ENCODE measurements around the gene PCNX2. TPM values are rescaled to one million over a fixed set of nuclear protein-coding genes. Genes with fewer than 3 reads are reported as not detected.

PCNX2 gene
- total RNA-seq, 1 experiment from 2014 or later: 15.3 TPM

GRCh38 chr1:233086961-233087881, 208.3 kb downstream of the PCNX2 start:
- TF ChIP-seq ZFX (IDR thresholded peaks at IDR 0.05): no peak
- TF ChIP-seq, protein P1, sequence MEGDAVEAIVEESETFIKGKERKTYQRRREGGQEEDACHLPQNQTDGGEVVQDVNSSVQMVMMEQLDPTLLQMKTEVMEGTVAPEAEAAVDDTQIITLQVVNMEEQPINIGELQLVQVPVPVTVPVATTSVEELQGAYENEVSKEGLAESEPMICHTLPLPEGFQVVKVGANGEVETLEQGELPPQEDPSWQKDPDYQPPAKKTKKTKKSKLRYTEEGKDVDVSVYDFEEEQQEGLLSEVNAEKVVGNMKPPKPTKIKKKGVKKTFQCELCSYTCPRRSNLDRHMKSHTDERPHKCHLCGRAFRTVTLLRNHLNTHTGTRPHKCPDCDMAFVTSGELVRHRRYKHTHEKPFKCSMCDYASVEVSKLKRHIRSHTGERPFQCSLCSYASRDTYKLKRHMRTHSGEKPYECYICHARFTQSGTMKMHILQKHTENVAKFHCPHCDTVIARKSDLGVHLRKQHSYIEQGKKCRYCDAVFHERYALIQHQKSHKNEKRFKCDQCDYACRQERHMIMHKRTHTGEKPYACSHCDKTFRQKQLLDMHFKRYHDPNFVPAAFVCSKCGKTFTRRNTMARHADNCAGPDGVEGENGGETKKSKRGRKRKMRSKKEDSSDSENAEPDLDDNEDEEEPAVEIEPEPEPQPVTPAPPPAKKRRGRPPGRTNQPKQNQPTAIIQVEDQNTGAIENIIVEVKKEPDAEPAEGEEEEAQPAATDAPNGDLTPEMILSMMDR (IDR thresholded peaks at IDR 0.05 in 2 of 3, conservative IDR thresholded peaks at IDR 0.05 in 1 of 3; ENCODE audit: borderline replicate concordance in 1 of 3, insufficient read depth in 1 of 3, low read depth in 2 of 3, low read length in 2 of 3): no peak
- no peak for TF ChIP-seq ZNF274 (IDR thresholded peaks at IDR 0.05; ENCODE audit: low read depth, low read length)
- TF ChIP-seq EZH2 (IDR thresholded peaks at IDR 0.05): no peak
- TF ChIP-seq, protein P2, sequence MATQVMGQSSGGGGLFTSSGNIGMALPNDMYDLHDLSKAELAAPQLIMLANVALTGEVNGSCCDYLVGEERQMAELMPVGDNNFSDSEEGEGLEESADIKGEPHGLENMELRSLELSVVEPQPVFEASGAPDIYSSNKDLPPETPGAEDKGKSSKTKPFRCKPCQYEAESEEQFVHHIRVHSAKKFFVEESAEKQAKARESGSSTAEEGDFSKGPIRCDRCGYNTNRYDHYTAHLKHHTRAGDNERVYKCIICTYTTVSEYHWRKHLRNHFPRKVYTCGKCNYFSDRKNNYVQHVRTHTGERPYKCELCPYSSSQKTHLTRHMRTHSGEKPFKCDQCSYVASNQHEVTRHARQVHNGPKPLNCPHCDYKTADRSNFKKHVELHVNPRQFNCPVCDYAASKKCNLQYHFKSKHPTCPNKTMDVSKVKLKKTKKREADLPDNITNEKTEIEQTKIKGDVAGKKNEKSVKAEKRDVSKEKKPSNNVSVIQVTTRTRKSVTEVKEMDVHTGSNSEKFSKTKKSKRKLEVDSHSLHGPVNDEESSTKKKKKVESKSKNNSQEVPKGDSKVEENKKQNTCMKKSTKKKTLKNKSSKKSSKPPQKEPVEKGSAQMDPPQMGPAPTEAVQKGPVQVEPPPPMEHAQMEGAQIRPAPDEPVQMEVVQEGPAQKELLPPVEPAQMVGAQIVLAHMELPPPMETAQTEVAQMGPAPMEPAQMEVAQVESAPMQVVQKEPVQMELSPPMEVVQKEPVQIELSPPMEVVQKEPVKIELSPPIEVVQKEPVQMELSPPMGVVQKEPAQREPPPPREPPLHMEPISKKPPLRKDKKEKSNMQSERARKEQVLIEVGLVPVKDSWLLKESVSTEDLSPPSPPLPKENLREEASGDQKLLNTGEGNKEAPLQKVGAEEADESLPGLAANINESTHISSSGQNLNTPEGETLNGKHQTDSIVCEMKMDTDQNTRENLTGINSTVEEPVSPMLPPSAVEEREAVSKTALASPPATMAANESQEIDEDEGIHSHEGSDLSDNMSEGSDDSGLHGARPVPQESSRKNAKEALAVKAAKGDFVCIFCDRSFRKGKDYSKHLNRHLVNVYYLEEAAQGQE (IDR thresholded peaks at IDR 0.05; ENCODE audit: low read depth): no peak
- no peak for TF ChIP-seq JUND (IDR thresholded peaks at IDR 0.05)
- no peak for TF ChIP-seq TCF7L2 (IDR thresholded peaks at IDR 0.05; ENCODE audit: borderline replicate concordance, extremely low read depth, insufficient read depth, insufficient read length)
- TF ChIP-seq POLR2A (IDR thresholded peaks at IDR 0.05; ENCODE audit: borderline replicate concordance, extremely low read depth, insufficient read depth, insufficient read length): no peak
- TF ChIP-seq ZBTB33 (IDR thresholded peaks at IDR 0.05; ENCODE audit: extremely low read depth, insufficient replicate concordance, low read length): no peak
- no peak for TF ChIP-seq EGR1 (IDR thresholded peaks at IDR 0.05; ENCODE audit: low read depth)
- TF ChIP-seq FOSL1 (IDR thresholded peaks at IDR 0.05; ENCODE audit: low read depth): no peak
- no peak for TF ChIP-seq CEBPB (IDR thresholded peaks at IDR 0.05; ENCODE audit: low read depth)
- no peak for TF ChIP-seq EZH2phosphoT487 (IDR thresholded peaks at IDR 0.05; ENCODE audit: borderline replicate concordance)
- no peak for TF ChIP-seq ELF1 (IDR thresholded peaks at IDR 0.05; ENCODE audit: borderline replicate concordance, low read depth)
- no peak for TF ChIP-seq CBX3 (IDR thresholded peaks at IDR 0.05; ENCODE audit: low read depth)
- no peak for TF ChIP-seq POLR2AphosphoS5 (IDR thresholded peaks at IDR 0.05; ENCODE audit: low read depth, low read length)
- TF ChIP-seq, protein P3, sequence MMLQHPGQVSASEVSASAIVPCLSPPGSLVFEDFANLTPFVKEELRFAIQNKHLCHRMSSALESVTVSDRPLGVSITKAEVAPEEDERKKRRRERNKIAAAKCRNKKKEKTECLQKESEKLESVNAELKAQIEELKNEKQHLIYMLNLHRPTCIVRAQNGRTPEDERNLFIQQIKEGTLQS (IDR thresholded peaks at IDR 0.05): no peak
- TF ChIP-seq YY1 (IDR thresholded peaks at IDR 0.05; ENCODE audit: extremely low read depth, insufficient replicate concordance, low read depth, low read length): no peak
- TF ChIP-seq MAX (IDR thresholded peaks at IDR 0.05): no peak
- POLR2A ChIA-PET: no interaction called here
- ATAC-seq: no peak

More at GRCh38 chr1:233086961-233087881, 208.3 kb downstream of the PCNX2 start:
- Histone ChIP-seq H3K9me3 (ENCODE audit: control insufficient read depth in 1 of 2, insufficient read depth in 1 of 2, low read depth in 1 of 2, low read length in 2 of 2) (no peaks in the 10 kb centered on the region), H2AFZ (ENCODE audit: low read depth, low read length, poor library complexity, severe bottlenecking) (no peak overlapping the region), H3K79me2 (ENCODE audit: insufficient read depth, low read length) (no peaks in the 10 kb centered on the region), H3K36me3 (ENCODE audit: control insufficient read depth in 1 of 2, insufficient read depth in 2 of 2, low read length in 2 of 2) (no peaks in the 10 kb centered on the region), H3K9me2 (ENCODE audit: insufficient read depth) (no peaks in the 10 kb centered on the region), H3K27ac (ENCODE audit: low read depth, low read length) (no peak overlapping the region), H3K9ac (ENCODE audit: low read length) (no peak overlapping the region), H3K4me2 (ENCODE audit: low read length) (no peak overlapping the region), H3K27me3 (ENCODE audit: insufficient read depth, low read length) (no peaks in the 10 kb centered on the region), H4K20me1 (ENCODE audit: insufficient read depth) (no peaks in the 10 kb centered on the region), H3K4me1 (ENCODE audit: control insufficient read depth in 1 of 2, insufficient read depth in 2 of 2, low read length in 2 of 2) (no peaks in the 10 kb centered on the region), H3K4me3 (replicated peaks in 1 of 2; ENCODE audit: low read depth in 1 of 2, low read length in 2 of 2) (no peak overlapping the region)
- ChIA-PET CTCF (no interaction called here), RAD21 (ENCODE audit: low non-redundant PET in 1 of 2, low total read pairs in 2 of 2, uncharacterized antibody in 2 of 2, unreplicated experiment in 2 of 2) (no interaction called here)
- intact Hi-C loops (cut with micrococcal nuclease): no loop called here
- no peak for DNase-seq (ENCODE audit: low read depth, low spot score)
- no TSS peak for BruUV-seq (replicated peaks)

Measured in HCT116 (cell line).